ENCODE data around the gene SEMA5A.
"Not testable (repeated sequence)": the region's sequence is repeated elsewhere in the genome, so short reads cannot be mapped to it uniquely, and the experiment has no call there.

The SEMA5A gene

DNA sequence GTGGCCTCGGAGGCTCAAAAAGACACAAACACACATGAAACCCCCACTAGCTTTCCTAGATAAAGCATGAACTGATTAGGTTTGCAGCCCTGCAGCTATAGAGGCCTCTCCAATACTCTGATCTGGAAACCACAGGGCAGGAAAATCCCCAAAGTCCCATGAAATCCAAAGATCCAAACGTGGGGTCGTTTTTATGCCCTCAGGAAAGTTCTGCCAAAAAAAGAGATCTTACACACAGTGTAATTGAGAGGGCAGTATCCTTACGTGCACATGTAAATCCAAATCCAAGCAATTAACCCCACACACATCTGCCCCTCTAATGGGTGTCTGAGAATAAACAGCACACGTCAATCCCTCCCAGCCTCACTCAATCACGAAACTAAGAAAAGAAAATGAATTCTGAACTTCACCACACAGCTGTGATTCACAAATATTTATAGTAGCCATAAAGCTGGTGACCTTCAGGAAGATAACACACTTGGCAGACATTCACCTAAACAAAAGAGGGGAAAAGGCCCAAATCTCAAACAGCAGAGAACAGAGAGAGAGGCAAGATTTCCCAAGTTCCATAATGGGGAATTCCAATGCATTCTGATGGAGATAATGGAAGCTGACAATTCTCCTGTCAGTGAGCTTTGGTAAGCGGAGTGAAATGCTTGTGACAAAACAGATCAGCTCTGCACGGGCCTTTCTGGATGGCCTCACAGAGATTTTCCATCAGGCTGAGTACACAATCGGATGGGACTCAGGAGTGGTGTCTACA lies 114.2 kb downstream of the SEMA5A start:
- DNase-seq, result no peak

DNA sequence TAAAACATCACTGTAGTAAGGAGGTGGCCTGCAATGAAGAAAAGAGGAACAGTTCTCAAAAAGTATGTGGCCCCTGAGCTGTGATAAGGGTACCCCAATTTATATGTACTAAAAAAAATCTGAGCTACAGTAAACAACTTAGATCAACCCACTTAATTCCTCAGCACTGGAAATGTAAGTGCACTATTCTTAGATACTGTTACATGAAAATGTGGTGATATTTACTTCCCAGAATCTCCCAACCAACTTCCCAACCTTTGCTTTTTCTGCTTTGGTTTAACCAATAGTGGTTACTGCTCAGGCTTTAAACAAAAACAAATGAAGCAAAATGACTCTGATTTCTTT lies 114.8 kb downstream of the SEMA5A start:
- no peak for DNase-seq

DNA sequence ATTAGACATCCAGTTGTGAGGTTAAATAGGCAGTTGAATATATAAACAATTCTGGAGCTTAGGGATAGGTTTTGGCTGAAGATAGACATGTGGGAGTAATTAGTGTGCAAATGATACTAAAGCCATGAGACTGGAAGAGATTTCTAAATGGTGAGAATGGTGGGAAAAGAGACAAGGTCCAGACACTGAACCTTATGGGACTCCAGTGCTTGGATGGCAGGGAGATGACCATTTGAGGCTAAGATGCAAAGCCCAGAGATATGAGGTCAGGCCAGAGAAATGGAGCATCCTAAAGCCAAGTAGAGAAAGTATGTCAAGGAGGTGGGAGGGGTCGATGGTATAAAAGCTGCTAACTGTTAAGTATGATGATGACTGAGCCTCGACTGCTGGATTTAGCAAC lies 115.6 kb downstream of the SEMA5A start:
- DNase-seq, result no peak

DNA sequence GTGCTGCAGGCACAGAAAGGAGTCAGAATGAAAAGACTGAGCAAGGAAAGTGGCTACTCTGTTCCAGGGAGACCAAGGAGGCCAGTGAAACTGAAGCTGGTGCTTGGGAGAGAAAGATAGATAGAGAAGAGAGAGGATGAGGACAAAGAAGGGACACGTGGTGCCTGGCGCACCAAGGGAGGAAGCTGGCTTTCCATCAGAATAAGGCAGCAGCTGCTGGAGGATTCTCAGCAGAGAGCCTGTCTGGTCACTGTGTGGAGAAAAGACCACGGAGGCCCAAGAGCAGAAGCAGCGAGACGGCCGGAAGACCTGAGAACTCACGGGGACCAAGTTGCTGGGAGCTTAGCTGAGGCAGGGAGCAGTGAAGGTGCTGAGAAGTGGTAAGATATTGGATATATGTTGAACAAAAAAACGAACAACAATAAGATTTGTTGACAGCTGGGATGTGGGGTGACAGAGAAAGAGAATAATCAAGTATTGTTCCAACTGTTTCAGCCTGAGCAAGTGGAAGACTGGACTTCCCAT lies 116.1 kb downstream of the SEMA5A start:
- no peak for DNase-seq

DNA sequence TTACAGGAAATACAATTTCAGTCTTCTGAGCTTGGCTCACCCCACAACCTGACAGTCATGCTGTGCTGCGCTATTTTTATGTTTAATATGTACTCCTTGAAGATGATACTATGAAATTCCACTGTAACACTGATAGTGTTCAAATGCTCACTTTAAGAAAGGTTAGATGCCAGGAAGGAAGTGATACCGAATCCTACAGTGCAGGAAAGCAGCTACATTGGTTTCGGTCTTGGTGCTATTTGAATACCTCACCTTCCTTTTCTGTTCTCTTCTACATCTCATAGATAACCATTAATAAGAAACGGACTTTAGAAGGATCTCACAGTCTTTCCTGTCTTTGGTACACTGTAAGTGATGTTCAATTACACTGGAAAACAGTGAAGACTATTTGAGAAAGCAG lies 117.6 kb downstream of the SEMA5A start:
- no peak for DNase-seq

DNA sequence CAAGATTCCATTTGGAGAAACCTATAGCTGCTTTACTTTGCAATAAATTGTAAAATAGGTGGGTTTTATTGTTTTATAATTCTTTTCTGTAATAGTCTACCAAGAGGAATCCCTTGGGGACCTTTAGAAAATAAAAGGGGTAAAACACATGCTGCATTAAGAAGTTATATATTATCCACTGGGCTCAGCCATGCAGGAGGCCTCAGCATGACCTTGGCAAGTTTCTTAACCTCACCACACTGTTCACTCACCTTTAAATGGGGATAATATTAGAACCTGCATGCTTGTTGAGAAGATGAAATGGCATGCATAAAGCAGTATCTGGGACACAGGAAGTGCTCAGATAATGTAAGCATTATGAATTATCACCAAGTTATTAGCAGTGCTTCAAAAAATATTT lies 120.2 kb downstream of the SEMA5A start:
- DNase-seq, result no peak

DNA sequence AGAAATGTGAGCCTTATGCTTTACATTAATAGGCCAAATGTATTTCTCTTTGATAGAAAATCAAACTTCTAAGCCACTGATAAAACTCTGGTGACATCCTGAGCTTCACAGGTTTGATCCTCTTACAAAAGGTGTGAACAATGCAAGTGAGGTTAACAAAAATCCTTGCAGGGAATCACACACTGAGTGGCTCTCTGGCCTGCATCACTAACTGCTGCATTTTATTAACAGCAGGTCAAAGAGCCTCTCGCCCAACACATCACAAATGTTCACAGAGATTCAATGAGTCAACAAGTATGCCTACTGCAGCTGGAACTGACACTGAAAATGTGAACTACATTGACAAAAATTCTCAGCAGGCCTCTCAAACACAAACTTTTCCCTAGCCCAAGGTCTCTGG lies 122.3 kb downstream of the SEMA5A start:
- DNase-seq, result no peak

DNA sequence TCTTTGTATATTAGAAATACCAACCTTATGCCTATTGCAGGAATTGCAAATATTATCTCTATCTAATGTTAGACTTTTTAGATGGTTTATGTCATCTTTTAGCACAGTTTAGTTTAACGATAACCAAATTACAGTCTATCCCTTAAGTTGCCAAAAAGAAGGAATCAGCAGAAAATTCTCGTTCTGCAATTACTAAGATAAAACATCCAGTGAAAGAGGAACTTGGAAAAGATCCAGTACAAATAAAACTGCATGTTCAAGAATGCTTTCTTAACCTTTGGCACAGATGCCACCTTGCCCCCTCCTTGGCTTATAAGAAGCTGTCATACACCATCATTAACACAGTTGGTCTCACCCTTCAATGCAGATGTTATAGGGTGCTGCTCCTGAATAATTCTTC lies 124.0 kb downstream of the SEMA5A start:
- DNase-seq, result no peak

DNA sequence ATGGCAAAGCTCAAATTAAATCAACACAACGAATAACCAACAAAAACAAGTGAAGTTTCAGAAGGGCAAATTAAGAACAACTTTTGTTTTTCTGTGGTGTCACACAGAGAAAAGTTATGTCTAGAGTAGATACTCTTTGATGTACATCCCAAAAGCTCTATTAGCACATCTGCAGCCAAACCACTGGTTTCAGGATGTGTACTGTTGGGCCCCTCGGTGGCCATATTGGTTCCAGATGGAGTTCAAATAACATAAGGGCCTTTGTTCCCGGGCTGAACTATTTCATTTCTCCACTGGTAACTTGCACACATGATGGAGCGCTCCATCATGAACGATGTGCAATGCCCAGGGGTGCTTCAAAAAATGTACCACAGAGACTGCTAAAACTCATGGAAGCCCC lies 126.1 kb downstream of the SEMA5A start:
- no peak for DNase-seq

DNA sequence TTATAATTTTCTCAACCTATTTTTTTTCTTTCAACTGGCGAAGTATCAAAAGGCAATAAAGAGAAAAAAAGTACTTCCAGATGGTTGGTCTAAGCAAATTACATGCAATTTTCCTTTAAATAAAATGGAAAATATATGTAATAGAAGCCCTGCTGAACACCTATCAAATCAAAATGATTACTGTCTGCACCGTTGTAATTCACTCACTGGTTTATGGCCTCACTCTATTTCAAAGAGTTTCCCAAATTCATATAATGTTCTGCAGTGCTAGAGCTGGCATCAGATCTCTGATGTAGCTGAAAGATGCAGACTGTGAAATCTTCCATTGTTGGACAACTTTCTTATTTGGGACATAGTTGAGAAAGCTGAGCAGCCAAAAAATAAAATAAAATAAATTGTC lies 130.3 kb downstream of the SEMA5A start:
- DNase-seq, result no peak

DNA sequence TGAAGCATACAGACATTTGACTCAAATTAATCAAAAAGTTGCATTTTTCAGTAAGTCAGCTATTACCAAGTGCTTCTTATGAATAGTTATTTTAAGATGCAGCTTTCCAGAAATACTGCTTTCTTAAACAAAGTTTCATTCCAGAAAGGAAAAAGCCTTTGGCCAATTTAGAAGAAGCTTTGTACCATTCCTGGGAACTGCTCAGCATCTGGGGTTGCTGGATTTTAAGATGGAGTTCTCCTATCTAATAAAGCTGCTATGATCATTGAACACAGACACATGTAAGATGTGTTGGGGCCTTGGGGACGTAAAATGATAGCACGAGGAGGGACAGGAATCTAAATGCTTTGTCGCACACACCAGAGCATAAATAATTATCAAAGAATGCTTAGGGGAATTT lies 130.8 kb downstream of the SEMA5A start:
- DNase-seq, result no peak

DNA sequence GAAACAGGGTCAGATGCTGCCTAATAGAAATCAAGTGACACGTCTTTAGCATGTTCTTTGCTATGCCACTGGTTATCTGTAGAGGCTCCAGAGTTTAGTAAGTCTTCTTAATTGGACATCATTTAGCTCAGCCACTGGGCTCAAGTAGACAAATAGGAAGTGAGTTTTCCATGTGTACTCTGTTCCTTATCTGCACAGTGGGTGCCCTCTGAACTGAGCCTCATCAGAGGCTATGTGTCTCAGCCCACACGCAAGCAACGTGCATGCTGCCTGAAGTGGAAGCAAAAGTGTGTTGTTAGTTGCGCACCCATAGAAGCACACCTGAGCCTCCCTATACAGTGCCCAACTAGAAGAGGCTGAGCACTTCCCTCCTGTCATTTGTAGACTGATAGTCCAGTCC lies 134.7 kb downstream of the SEMA5A start:
- DNase-seq, result no peak

DNA sequence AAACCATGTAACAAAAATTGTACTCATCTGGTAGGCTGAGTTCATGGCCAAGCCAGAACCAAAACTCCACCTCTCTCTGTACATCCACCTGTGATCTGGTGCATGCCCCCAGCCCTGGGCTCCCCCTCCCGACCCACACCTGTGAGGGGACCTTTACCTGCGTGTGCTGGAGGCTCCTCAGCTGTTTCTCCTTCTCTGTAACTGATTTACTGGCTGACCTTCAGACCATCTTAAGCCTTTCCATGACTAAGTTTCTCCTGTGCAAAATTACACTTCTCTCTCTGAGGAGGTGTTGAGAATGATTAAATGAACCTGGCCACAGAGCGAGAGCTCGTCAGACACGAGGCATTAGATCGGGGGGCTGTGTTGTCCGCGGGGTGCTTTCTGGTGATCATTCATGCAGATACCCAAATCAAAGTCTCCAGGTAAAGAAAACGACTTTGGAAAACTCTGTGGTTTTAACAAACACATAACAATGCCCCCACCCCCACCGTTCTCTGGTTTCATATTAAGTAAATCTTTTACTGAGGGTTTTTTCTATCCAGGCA lies 136.4 kb downstream of the SEMA5A start:
- no peak for DNase-seq

DNA sequence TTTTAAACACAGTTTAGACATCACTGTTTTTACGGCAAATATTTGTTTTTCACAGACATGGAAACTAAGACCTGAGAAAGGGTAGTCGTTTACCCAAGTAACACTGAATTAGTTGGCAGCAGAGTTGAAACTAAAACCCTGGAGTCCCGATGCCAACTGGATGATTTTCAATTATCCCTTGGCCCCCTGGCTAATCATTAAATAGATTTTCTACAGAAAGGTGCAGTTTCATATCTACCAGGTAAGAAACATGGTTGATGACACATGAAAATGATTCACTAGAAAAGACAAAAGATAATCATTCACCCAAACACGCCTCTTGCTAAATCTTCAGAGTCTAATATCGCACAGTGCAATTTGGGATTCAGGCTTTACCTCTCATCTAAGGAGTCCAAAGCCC lies 136.9 kb downstream of the SEMA5A start:
- DNase-seq, result no peak

DNA sequence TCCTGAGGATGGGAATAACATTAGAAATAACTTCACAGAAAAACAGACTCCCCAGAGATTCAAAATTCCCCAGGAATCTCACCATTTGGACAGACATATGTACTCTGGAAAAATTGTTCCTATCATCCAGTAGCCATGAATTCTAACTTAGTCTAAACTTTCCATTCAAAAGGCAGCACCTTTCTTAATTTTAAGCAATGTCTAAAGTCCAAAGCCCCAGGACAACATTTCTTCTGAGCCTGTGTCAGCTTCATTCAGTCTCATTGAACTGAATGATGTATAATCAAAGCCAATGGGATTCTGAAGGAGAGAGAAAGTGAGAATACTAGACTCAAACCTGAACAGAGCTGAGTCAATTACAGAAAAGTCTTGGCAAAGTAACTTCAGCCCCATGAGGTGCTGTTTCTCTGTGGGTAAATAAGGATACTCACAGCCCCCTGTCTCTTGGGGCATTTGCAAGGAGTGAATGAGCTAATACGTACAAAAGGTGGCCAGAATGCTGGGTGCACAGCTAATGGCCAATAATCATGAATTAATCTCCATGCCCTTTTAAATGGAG lies 140.6 kb downstream of the SEMA5A start:
- no peak for DNase-seq

DNA sequence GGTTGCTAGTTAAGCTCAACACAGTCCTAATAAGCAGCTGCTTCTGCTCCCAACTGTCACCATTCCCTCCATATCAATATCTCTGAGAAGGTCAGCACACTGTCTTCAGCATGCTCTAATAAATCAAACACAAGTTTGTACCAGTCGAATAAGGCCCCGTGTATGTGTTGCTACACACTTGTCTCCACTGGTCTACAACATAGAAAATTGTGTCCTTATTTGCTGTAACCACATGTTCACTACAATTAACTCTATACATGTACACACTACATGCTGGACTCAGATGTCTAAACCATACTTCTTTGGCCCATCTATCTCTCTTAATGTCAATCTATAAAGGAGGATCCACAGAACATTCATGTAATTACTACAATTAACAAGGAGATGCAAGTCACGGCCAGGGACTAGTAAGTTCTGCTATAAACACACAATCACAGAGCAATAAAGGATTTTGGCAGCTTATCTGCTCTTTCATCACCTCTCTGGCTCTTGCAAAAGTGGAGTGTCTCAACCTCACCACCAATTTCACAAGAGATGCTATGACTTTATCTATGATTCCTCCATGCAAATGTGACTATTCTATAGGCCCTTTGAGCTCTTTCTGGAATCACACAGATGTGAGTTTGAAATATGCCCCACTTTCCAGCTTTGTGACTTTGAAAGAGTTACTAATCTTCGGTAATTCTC lies 143.9 kb downstream of the SEMA5A start:
- no peak for DNase-seq

DNA sequence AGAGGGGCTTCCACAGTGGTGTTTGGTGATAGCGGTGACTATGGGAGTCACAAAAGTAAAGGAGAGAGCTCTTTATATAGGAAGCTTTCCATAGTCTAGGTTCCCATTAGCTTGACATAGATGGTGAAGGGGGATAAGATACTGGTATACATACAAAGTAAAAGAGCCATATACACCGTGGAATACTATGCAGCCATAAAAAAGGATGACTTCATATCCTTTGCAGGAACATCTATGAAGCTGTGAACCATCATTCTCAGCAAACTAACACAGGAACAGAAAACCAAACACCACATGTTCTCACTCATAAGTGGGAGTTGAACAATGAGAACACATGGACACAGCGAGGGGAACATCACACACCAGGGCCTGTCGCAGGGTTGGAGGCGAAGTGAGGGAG lies 146.1 kb downstream of the SEMA5A start:
- DNase-seq, result not testable (repeated sequence)

DNA sequence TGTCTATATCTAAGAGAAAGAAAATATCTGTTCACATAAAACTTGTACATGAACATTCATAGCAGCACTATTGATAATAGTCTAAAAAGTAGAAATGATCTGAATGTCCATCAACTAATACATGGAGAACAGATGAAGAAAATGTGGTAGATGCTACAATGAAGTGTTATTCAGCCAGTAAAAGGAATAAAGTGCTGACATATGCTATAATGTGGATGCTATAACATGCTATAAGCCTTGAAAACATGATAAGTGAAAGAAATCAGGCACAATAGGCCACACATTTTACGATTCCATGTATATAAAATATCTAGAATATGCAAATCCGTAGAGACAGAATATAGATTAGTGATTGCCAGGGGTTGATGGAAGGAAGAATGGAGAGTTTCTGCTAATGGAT lies 146.8 kb downstream of the SEMA5A start:
- DNase-seq, result no peak

DNA sequence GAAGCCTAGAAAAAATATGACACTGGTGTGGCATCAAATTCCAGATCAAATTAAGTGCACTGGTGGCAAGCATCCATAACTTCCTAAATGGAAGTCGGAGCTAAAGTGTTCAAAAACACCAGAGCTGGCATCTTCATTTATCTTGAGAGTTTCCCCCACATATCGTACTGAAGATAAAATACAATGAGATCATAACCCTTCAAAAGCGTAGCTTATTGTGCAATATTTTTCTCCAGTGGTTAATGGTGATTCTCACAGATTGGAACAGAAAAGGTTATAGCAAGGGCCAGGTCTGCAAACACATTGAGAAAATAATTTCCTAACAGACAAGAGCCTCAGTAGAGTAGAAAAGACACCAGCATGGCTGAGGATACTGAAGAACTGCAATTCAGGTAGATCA lies 147.6 kb downstream of the SEMA5A start:
- no peak for DNase-seq

DNA sequence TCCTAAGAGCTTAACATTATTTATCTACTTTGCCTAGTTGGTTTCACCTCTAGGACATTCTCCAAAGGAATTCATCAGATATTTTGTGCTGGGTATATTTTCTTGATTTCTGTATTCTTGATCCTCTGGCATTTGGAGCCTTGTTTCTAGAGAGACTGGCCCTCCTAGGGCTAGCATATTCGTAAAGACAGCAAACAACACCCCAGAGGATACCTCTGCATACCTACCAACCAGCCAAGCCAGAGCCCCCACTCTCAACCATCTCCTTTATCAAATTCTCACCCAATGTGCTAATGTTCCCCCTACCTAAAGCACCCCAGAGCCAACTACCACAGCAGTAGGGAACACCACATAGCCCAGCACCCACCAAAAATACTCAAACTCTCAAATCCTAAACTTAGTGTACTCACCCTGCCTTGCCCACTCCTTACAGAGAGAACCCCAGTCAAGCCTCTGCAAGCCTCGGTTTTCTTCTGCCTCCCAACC lies 149.5 kb downstream of the SEMA5A start:
- no peak for DNase-seq

DNA sequence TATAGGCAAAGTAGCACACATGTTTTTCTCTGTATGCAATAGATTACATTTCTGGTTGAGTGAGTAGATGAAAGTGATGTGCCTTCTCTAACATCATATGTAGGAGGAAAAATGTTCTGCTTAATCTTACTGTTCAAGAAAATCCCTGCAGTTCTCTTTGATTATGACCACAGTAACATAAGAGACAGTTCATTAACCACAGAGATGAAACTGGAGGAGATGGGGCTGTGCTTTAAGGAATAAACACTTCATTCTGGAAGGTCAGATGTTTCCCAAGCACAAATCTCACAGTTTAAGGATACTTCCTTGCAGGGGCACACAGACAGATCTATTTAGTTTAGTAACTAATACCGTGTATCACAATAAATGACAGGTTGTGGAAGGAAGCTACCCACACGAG lies 150.2 kb downstream of the SEMA5A start:
- DNase-seq, result no peak

DNA sequence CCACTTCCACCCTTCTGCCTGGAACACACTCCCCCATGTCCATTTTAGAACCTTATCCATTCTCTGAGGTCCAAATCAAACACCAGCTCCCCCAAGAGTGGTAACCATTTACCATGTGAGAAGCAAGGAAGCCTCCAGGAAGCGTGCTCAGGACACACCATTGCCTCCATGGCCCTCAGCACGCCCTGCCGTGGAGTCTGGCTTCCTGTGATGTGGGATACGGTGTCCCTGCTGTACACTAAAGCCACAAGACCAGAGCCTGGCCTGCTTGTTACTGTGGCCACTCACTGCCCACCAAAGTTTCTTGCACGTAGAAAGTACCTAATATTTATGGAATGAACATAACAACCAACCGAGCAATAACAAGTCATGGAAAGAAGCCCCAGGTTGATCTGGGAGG lies 151.7 kb downstream of the SEMA5A start:
- DNase-seq, result no peak

DNA sequence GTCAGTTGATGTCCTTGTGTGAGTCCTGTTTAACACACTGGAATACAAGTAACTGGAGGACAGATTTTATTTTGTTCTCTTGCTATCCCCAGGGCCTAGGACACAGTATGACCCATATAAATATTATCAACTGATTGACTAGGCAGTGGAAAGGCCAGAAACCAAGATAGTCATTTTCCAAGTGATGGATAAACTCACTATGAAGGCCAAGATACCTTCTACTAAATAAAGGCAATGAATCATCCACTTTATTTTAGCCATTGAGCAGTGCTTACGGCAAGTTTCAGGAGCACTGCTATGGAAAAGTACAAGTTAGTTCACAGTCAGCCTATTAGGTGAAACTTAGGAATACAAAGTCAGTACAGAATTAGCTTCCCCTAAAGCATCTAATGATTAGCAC lies 153.2 kb downstream of the SEMA5A start:
- DNase-seq, result no peak

DNA sequence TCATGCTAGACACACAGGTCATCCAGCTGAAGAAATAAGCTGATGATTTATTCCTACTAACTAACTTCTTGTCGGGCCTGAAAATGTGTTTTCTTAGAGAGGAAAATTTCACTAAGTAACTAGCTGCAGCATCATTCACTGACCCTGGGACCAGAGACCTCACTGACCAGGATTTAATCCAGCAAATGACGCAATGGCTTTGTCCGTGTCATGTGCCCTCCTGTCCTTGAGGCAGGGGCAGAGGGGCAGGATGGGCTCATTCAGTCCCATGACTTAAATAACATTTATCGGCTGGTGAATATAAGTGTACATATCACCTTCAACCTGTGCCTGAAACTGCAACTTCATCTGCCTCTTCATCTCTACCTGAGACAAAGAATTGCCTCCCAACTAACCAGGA lies 154.8 kb downstream of the SEMA5A start:
- DNase-seq, result no peak
